Inflammatory macrophage (primary cell): ENCODE measurements around the gene CLTA.

Experiments
- DNase-seq, 2 donors: peaks; one replicate each; pipeline ENCODE4 v3.0.0-alpha.2; 2020 to 2022

The CLTA gene

DNA sequence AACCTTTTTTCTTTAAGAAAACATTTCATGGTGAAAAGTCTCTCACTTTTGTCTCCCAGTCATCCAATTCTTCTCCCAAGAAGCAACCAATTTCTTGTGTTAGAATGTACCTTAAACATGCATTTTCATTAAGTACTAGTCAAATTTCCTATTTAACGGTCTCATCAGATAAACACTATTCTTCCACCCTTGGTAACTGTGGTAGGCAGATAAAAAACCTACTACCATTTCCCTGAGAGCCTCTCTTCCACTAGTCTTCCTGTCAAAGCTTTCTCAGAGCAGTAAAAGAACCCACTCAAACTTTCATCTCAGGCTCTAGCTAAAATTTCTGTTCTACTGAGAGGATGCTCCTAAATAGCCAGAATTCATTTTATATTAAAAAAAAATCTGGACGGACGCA lies 56.6 kb downstream of the CLTA start:
- no peak for DNase-seq

DNA sequence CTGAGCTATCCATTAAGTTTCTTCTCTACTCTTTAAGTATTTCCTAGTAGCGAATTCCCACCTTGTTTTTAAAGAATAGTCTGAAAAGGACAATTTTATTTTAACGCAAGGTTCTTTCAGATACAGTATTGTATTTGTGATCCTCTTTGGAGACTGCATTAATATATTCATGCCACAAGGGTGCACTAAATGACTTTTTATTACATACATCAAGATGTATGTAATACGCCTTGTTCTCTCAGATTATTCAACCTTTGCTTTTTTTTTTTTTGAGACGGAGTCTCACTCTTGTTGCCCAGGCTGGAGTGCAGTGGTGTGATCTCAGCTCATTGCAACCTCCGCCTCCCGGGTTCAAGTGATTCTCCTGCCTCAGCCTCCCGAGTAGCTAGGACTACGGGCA lies 57.3 kb downstream of the CLTA start:
- peak; percentile 10 to 67 for DNase-seq

DNA sequence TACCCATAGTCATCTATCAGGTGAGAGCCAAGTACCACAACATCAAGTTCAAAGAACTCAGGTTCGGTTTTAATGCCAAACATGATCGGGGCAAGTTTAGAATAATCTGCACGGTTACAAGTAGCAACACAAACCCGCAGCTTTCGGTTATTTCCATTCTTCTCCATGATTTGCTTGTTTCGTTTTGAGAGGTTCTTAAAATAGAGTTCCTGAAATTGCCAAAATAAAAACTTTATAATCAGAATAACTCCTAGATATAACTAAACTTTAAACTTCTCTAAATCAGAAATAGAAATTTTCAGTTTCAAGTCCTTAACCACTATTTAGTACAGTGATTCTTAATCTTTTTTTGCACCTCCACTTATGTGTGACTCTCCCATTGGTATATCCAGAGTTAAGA lies 58.5 kb downstream of the CLTA start:
- no peak for DNase-seq

DNA sequence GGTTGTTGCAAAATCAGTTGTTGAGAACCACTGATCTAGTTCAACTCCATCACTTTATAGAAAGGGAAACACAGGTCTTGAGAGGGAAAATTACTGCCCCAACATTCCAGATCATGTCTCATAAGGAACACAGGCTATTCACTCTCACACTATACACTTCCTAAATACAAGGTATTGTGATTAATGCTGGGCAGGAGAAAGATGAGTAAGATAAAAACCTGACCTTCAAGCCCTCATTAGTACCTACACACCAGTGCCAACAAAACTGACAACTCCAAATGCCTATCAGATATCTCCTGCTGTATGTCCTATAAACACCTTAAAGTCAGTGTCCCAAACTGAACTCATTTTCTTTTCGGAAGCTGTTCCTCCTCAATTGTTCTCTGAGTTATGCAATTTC lies 59.4 kb downstream of the CLTA start:
- DNase-seq = no peak

DNA sequence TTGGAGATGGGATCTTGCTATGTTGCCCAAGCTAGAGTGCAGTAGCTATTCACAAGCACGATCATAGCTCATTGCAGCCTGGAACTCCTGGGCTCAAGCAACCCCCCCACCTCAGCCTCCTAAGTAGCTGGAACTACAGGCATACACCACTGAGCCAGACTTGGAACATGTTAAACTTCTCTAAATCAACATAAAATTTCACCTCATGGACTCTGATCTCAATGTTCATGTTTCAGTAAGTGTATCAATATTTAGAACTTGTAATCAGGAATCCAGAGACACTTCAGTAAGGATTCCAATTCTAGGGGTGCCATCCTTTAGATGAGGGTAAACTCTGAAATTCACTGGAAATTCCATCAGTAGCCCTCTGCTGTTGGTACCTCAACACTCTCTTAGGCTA lies 60.7 kb downstream of the CLTA start:
- DNase-seq = no peak

DNA sequence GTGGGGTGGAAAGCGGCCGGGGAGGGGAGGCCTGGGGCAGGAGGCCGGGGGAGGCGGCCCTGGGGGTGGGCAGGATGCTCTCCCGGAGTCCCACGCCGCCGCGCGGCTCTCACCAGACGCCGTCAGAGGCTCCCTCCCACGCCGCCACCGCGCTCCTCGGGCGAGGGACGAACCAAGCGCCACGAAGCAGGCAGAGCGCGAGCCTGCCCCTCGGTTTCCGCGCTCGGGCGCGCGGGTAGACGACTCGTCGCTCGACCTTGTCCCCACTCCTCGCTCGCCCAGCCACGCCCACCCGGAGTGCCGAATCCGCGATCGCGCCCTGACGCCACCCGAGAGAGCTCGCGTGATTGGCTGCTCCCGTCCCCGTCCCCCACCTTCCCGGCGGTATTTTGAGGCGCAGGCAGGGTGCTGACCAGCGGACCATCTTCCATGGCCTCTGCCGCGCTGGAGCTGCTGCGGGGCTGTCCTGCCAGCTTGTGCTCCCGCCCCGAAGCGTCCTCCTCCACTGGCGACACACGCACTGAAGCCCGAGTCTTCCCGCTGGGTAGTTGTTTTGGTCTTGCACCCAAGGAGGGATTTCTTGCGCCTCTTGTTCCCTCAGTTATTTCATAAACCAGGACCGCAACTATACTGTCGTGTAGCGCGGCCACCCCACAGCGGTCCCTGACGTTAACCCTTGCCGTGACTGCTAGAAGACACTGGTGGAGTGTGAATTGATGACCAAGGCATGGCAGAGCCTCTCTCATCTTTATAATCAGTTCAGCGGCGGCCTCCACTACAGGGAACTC lies 67.7 kb downstream of the CLTA start, which contains the start of gene GNE:
GNE (minus strand) TSS at position 241 of the 788 bp plus-strand sequence. CDS start 9,093 bp downstream, outside the sequence.
- peak; percentile 98 for DNase-seq

DNA sequence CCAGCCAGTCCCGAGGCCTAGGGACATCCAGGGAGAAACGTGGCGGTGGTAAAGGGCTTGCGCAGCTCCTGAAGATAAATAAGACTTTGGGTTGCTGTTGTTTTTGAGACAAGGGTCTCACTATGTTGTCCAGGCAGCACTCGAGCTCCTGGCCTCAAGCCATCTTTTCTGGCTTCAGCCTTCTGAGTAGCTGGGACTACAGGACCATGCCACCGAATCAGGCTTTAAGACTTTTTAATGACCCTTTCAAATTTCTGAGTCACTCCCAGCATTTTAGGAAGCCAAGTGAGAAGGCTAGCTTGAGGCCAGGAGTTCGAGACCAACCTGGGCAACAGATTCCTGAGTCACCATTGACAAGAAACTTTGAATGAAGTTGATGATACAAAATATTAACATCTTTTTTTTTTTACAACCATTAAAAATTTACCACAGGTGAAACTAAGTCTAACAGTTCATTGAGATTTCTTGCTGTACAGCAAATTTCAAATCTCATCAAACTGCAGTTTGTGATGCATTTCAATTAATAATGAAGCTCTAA lies 68.3 kb downstream of the CLTA start:
- DNase-seq = no peak
